Fibroblast of the aortic adventitia (primary cell): ENCODE data around the gene TNN. TPM values are rescaled to one million over a fixed set of nuclear protein-coding genes. Genes with fewer than 3 reads are reported as not detected.
A peak's percentile ranks its signal among the peaks of the same experiment; 100 is the strongest.

Experiments
- DNase-seq: peaks from one replicate; pipeline ENCODE4 v3.0.0-alpha.2; 2010; ENCODE audit warnings: low read depth
- H3K4me3 ChIP-seq: 2 replicates; pipeline ENCODE4 v1.5.1; 2011; ENCODE audit warnings: low read depth, mild to moderate bottlenecking, control low read depth, low read length, moderate library complexity
- CTCF ChIP-seq: IDR thresholded peaks from 2 replicates; pipeline ENCODE4 v1.5.1; 2011; ENCODE audit warnings: mild to moderate bottlenecking, low read length, control low read depth, inconsistent platforms; ENCODE audit not compliant: insufficient read depth
- total RNA-seq: library from RNA; depleted of rRNA; stranded (reverse); fragments of >200 nt; gene quantifications from 2 replicates; pipeline ENCODE4 v1.2.3, GENCODE V29; 2012; ENCODE audit warnings: low replicate concordance

Gene TNN
- total RNA-seq, 1 donor = not detected

GRCh38 chr1:175071276-175071943 is 3.8 kb downstream of the TNN start:
- TF ChIP-seq CTCF = no peak
- DNase-seq = no peak
- H3K4me3 ChIP-seq = no peak overlapping the region

GRCh38 chr1:175072099-175072951 is 4.7 kb downstream of the TNN start:
- DNase-seq = peak; percentile 49
- no peak for TF ChIP-seq CTCF
- H3K4me3 ChIP-seq = no peak overlapping the region

GRCh38 chr1:175073061-175073460 is 5.4 kb downstream of the TNN start:
- TF ChIP-seq CTCF = no peak
- no peak overlapping the region for H3K4me3 ChIP-seq
- peak; percentile 16 for DNase-seq

GRCh38 chr1:175073633-175074032 is 6.0 kb downstream of the TNN start:
- no peak overlapping the region for H3K4me3 ChIP-seq
- TF ChIP-seq CTCF = no peak
- DNase-seq = no peak

GRCh38 chr1:175075572-175076568 is 8.2 kb downstream of the TNN start:
- TF ChIP-seq CTCF = no peak
- DNase-seq = no peak
- no peak overlapping the region for H3K4me3 ChIP-seq

GRCh38 chr1:175077356-175078030 is 9.9 kb downstream of the TNN start:
- no peak for TF ChIP-seq CTCF
- no peak for DNase-seq
- no peak overlapping the region for H3K4me3 ChIP-seq
